K562 (cell line): ENCODE measurements around the gene DAGLA. TPM values are rescaled to one million over a fixed set of nuclear protein-coding genes. Genes with fewer than 3 reads are reported as not detected.
A peak's percentile ranks its signal among the peaks of the same experiment; 100 is the strongest.

ENCODE experiments used
- ATAC-seq: fragments of 200-7000 bp; cut with Tn5 transposase; 3 replicates; pipeline ENCODE4 v1.9.1; 2020; ENCODE audit warnings: moderate library complexity
- BruUV-seq: library from RNA; stranded (reverse); fragments of 400-500 nt; replicated peaks from 2 replicates; lab custom pipeline; 2021; lab: Mats Ljungman, UMichigan
- CTCF ChIA-PET: fragments of 300-600 bp; formaldehyde crosslinking; extraction: SDS; loops from one replicate; lab custom pipeline; 2021; ENCODE audit warnings: low intra/inter-chr PET ratio; lab: Yijun Ruan, JAX
- POLR2A ChIA-PET: fragments of 300-600, 350-650 bp; sonication (Branson Sonifier 250); formaldehyde crosslinking; extraction: SDS; loops from one replicate; lab custom pipeline; 2021; ENCODE audit warnings: antibody characterized with exemption, inconsistent platforms; lab: Yijun Ruan, JAX
- DNase-seq, 4 experiments: peaks; one replicate each; pipeline versions ENCODE4 v3.0.0 to v3.0.0-alpha.2; 2011 to 2018; ENCODE audit warnings: low spot score in 3 of 4, mixed read lengths in 3 of 4; ENCODE audit errors: extremely low read depth in 1 of 4
- FAIRE-seq: peaks from 2 replicates; lab custom pipeline; 2011; peaks lifted over from hg19 to GRCh38; lab: Jason Lieb, UNC
- H2AFZ ChIP-seq: 2 replicates; pipeline ENCODE4 v1.6.0; 2011; ENCODE audit warnings: low read depth, low read length, control low read depth, inconsistent platforms
- H3K27ac ChIP-seq: fragments of 200-600 bp; 3 replicates; pipeline ENCODE4 v1.8.0; 2011; ENCODE audit warnings: low read depth, mild to moderate bottlenecking, control low read depth, inconsistent platforms, low read length, moderate library complexity, mixed read lengths; ENCODE audit errors: extremely low read depth
- H3K27me3 ChIP-seq, 2 experiments: fragments of 300-600 bp in 1 of 2; 2 replicates in 1 of 2; 3 replicates in 1 of 2; pipeline versions ENCODE4 v1.6.0 to v1.8.0; 2011; ENCODE audit warnings: inconsistent platforms in 2 of 2, low read length in 2 of 2, mild to moderate bottlenecking in 1 of 2, mixed read lengths in 1 of 2, moderate library complexity in 1 of 2; ENCODE audit not compliant: control insufficient read depth in 2 of 2, insufficient read depth in 2 of 2
- H3K36me3 ChIP-seq: fragments of 300-600 bp; 3 replicates; pipeline ENCODE4 v1.8.0; 2011; ENCODE audit warnings: mild to moderate bottlenecking, low read length, inconsistent platforms; ENCODE audit not compliant: control insufficient read depth, insufficient read depth
- H3K4me1 ChIP-seq, 2 experiments: fragments of 200-600 bp in 1 of 2; replicated peaks in 1 of 2; 2 replicates in 1 of 2; 3 replicates in 1 of 2; pipeline versions ENCODE4 v1.5.1 to v1.8.0; 2011; ENCODE audit warnings: inconsistent platforms in 2 of 2, low read length in 2 of 2, mild to moderate bottlenecking in 1 of 2, mixed read lengths in 1 of 2, moderate library complexity in 1 of 2; ENCODE audit not compliant: control insufficient read depth in 2 of 2, insufficient read depth in 2 of 2
- H3K4me2 ChIP-seq: 2 replicates; pipeline ENCODE4 v1.6.1; 2011; ENCODE audit warnings: low read length, control low read depth, inconsistent platforms, mixed read lengths; ENCODE audit not compliant: insufficient read depth
- H3K4me3 ChIP-seq: fragments of 200-600 bp; sonication (generic), shearing (Covaris generic); 2 replicates; pipeline ENCODE4 v1.5.1; 2016; ENCODE audit warnings: control low read depth, inconsistent platforms
- H3K79me2 ChIP-seq: fragments of 200-600 bp; 3 replicates; pipeline ENCODE4 v1.8.0; 2011; ENCODE audit warnings: low read length, inconsistent platforms; ENCODE audit not compliant: control insufficient read depth, insufficient read depth
- H3K9ac ChIP-seq, 2 experiments: 2 replicates each; pipeline versions ENCODE4 v1.6.0 to v1.6.1; 2011; ENCODE audit warnings: low read depth in 2 of 2, low read length in 2 of 2, control low read depth in 1 of 2, inconsistent platforms in 1 of 2, mild to moderate bottlenecking in 1 of 2, mixed read lengths in 1 of 2; ENCODE audit not compliant: insufficient read depth in 1 of 2
- H3K9me1 ChIP-seq: one replicate; pipeline ENCODE4 v1.6.0; 2011; ENCODE audit warnings: inconsistent platforms, mild to moderate bottlenecking, low read length, moderate library complexity; ENCODE audit not compliant: control insufficient read depth, insufficient read depth
- H3K9me3 ChIP-seq: replicated peaks from 2 replicates; pipeline ENCODE4 v1.5.1; 2011; ENCODE audit warnings: low read depth, low read length, inconsistent platforms; ENCODE audit not compliant: control insufficient read depth, insufficient read depth
- H4K20me1 ChIP-seq: replicated peaks from 2 replicates; pipeline ENCODE4 v1.6.1; 2011; ENCODE audit warnings: low read length, inconsistent platforms, mixed read lengths; ENCODE audit not compliant: control insufficient read depth, insufficient read depth
- POLR2G ChIP-seq: fragments of 200-400 bp; formaldehyde crosslinking; IDR thresholded peaks from 2 replicates; pipeline ENCODE4 v1.6.1; 2017; ENCODE audit warnings: low read depth, mild to moderate bottlenecking, antibody characterized with exemption, low read length, moderate library complexity
- WGBS: fragments of 100-300 bp; shearing (Covaris generic); methylation state at CpG from one replicate; pipeline ENCODE4 v1.1.6; 2016; ENCODE audit warnings: low coverage, mixed read lengths; ENCODE audit not compliant: insufficient coverage; ENCODE audit errors: missing lambda C conversion rate; 5-methylcytosine and 5-hydroxymethylcytosine counted together
- in situ Hi-C: fragments of 300-500 bp; cut with MboI; formaldehyde crosslinking; loops from 4 replicates; pipeline ENCODE4 v1.15.0; 2018; ENCODE audit warnings: inconsistent platforms, mixed read lengths
- intact Hi-C: fragments of 100-400 bp; cut with micrococcal nuclease; formaldehyde crosslinking; loops from 2 replicates; pipeline ENCODE4 v1.14.2; 2022
- polyA plus RNA-seq, 8 experiments: library from polyadenylated mRNA; depleted of rRNA in 4 of 8; stranded (reverse) in 5 of 8; unstranded in 3 of 8; fragments of >200 nt; fragmentation: Nextera tagmentation in 2 of 8; fragmentation: Illumina TruSeq in 1 of 8; extraction: Ambion mirVana in 2 of 8; extraction: Trizol in 1 of 8; gene quantifications; 2 replicates each; pipeline versions ENCODE4 v1.2.1 to v1.2.3, GENCODE V29; 2011 to 2014; ENCODE audit warnings: inconsistent platforms in 1 of 8, missing spikeins in 1 of 8
- total RNA-seq, 7 experiments: library from RNA; depleted of rRNA in 6 of 7; stranded (reverse); fragments of >200 nt in 6 of 7; fragmentation: Illumina TruSeq in 2 of 7; extraction: Trizol in 2 of 7; gene quantifications; 2 replicates each; pipeline versions ENCODE4 v1.2.1 to v1.2.3, GENCODE V29; 2011 to 2021; ENCODE audit warnings: low replicate concordance in 1 of 7
- TF ChIP-seq, protein P1 (sequence below): sonication (generic); formaldehyde crosslinking; IDR thresholded peaks from 2 replicates; pipeline ENCODE4 v1.8.0; 2022; ENCODE audit warnings: mild to moderate bottlenecking, missing genetic modification reagents

DAGLA gene
- total and polyA plus RNA-seq, 9 of the 15 experiments (the other 6 are each of a cell fraction or from before 2014, with no cell fraction given) = 0.03 to 0.16 (median 0.04) TPM; not detected in 4

DNA sequence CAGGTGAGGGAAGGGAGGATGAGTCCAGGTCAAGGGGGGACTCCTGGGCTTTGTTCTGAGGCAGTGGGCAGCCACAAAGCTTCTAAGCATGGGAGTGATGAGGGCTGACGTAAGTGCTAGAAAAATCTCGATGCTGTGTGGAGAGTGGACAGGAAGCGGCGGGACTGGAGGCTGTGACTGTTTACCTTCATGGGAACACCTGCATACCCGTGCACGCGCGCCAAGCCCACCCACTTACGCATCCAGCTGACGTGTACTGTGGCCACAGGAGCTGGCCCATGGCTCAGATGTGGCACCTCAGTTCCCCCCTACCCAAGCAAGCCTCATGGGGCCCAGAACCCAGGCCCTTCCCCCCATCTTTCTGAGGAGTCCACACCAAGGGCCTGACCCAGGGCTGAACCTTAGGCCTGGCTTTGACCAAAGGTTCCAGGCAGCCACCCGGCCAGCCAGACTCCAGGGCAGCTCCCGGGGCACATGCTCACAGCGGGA lies 86.2 kb downstream of the DAGLA start:
- POLR2A ChIA-PET = interaction anchor here (0.7 to 1.3 kb wide), 4 partner anchors 9 to 26 kb away, joined by 3 to 6 read pairs (median 5); partner anchors contain the start of genes FEN1 and TMEM258
- Histone ChIP-seq H3K4me1 (peaks cover 12 to 68% of the 10 kb centered on the region in 2 experiments; a peak in 4 of 5 replicates), H3K9ac (peak overlapping the region in 1 of 2 experiments; percentile 75; a peak in 2 of 4 replicates), H3K27me3 (no peaks in the 10 kb centered on the region)
- intact Hi-C loops (no loop called here), in situ Hi-C loops (no loop called here)
- no TSS peak for BruUV-seq
- ATAC-seq = no peak
- WGBS = 90% methylated on average over 13 of the region's 13 CpGs
- TF ChIP-seq POLR2G = peak; percentile 6; the same call in 1 of the 2 replicates
- TF ChIP-seq, protein P1, sequence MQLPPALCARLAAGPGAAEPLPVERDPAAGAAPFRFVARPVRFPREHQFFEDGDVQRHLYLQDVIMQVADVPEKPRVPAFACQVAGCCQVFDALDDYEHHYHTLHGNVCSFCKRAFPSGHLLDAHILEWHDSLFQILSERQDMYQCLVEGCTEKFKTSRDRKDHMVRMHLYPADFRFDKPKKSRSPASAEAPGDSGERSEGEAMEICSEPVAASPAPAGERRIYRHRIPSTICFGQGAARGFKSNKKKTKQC (CRISPR knock-in tag) = no peak
- TF ChIP-seq, all 486 proteins: peak for 1
- Histone ChIP-seq H4K20me1 (0 out of 2 replicates have a peak, but pooled peaks cover 6% of the 10 kb centered on the region), H3K9me3 (no peaks in the 10 kb centered on the region), H3K4me2 (no peak overlapping the region), H3K36me3 (peaks cover 3% of the 10 kb centered on the region; the same call in 1 of the 3 replicates), H3K27ac (no peak overlapping the region), H3K9me1 (no peaks in the 10 kb centered on the region), H2AFZ (no peak overlapping the region), H3K4me3 (no peak overlapping the region), H3K79me2 (no peaks in the 10 kb centered on the region; the same call in 2 of the 3 replicates)
- DNase-seq (no peak), FAIRE-seq (no peak)
- CTCF ChIA-PET = no interaction called here
